ENCODE results near the gene ATP5F1D. TPM values are rescaled to one million over a fixed set of nuclear protein-coding genes. Genes with fewer than 3 reads are reported as not detected.

Gene ATP5F1D
- total RNA-seq, 1 donor from 2014 or later, result 116 TPM

GRCh38 chr19:1278713-1279660 is 37.4 kb downstream of the ATP5F1D start:
- Histone ChIP-seq H3K4me3 (no peak overlapping the region), H3K27ac (no peak overlapping the region), H3K27me3 (ENCODE audit: low read depth) (peaks cover 14% of the 10 kb centered on the region), H3K4me1 (peaks cover 33% of the 10 kb centered on the region), H3K36me3 (peaks cover 33% of the 10 kb centered on the region), H3K9me3 (no peaks in the 10 kb centered on the region)
- no peak for DNase-seq
- TF ChIP-seq CTCF (IDR thresholded peaks at IDR 0.05), result no peak
- ATAC-seq, result no peak
- intact Hi-C loops (cut with DNase I), result no loop called here

- Histone ChIP-seq H3K27me3 (ENCODE audit: low read depth) (peaks cover 23% of the 10 kb centered on the region), H3K27ac (no peak overlapping the region), H3K4me3 (no peak overlapping the region), H3K4me1 (peaks cover 25% of the 10 kb centered on the region), H3K36me3 (peaks cover 24% of the 10 kb centered on the region), H3K9me3 (no peaks in the 10 kb centered on the region)
- intact Hi-C loops (cut with DNase I), result no loop called here
- DNase-seq, result peak; percentile 85
- peak; percentile 42 to 43 for ATAC-seq
- TF ChIP-seq CTCF (IDR thresholded peaks at IDR 0.05), result peak; percentile 96
Observed at GRCh38 chr19:1279782-1280341, 38.3 kb downstream of the ATP5F1D start.

- H3K4me3 ChIP-seq, result no peak overlapping the region
- no peak for TF ChIP-seq CTCF (IDR thresholded peaks at IDR 0.05)
- H3K9me3 ChIP-seq, result no peaks in the 10 kb centered on the region
- peaks cover 20% of the 10 kb centered on the region for H3K36me3 ChIP-seq
- peaks cover 20% of the 10 kb centered on the region for H3K4me1 ChIP-seq
- peaks cover 29% of the 10 kb centered on the region for H3K27me3 ChIP-seq (ENCODE audit: low read depth)
- intact Hi-C loops (cut with DNase I), result no loop called here
- ATAC-seq, result no peak
- no peak for DNase-seq
- no peak overlapping the region for H3K27ac ChIP-seq
Observed at GRCh38 chr19:1280636-1281568, 39.4 kb downstream of the ATP5F1D start.

GRCh38 chr19:1281569-1282287 is 40.2 kb downstream of the ATP5F1D start:
- H3K36me3 ChIP-seq, result peaks cover 20% of the 10 kb centered on the region
- no peak overlapping the region for H3K27ac ChIP-seq
- intact Hi-C loops (cut with DNase I), result no loop called here
- H3K4me1 ChIP-seq, result peaks cover 12% of the 10 kb centered on the region
- no peak overlapping the region for H3K4me3 ChIP-seq
- TF ChIP-seq CTCF (IDR thresholded peaks at IDR 0.05), result no peak
- ATAC-seq, result no peak
- H3K9me3 ChIP-seq, result no peaks in the 10 kb centered on the region
- peaks cover 34% of the 10 kb centered on the region for H3K27me3 ChIP-seq (ENCODE audit: low read depth)
- DNase-seq, result no peak

Data from lower lobe of right lung (tissue), 2 donors.